H1 (cell line): ENCODE measurements around the gene HOXA6. TPM values are rescaled to one million over a fixed set of nuclear protein-coding genes. Genes with fewer than 3 reads are reported as not detected.

Source experiments
- CBX8 ChIP-seq: fragments of 300-800, 300-1000 bp; sonication (generic); IDR thresholded peaks from 2 replicates; pipeline ENCODE4 v1.7.1; 2016; ENCODE audit warnings: low read depth, low read length, borderline replicate concordance
- CHD2 ChIP-seq: IDR thresholded peaks from 2 replicates; pipeline ENCODE4 v1.6.1; 2012; ENCODE audit warnings: low read length, improper control_type of control experiment
- SUZ12 ChIP-seq: fragments of 200-600 bp; sonication (generic); IDR thresholded peaks from 2 replicates; pipeline ENCODE4 v1.6.1; 2012; ENCODE audit warnings: mild to moderate bottlenecking, inconsistent platforms, low read length, moderate library complexity, mixed read lengths
- polyA plus RNA-seq, 7 experiments: library from polyadenylated mRNA; depleted of rRNA in 3 of 7; stranded (reverse) in 5 of 7; unstranded in 2 of 7; fragments of >200 nt in 5 of 7; fragments of 200-250 nt in 2 of 7; gene quantifications; 1 replicate in 5 of 7; 2 replicates in 1 of 7; 4 replicates in 1 of 7; pipeline versions ENCODE4 v1.2.1 to v1.2.3, GENCODE V29; 2011 to 2013; ENCODE audit warnings: missing spikeins in 2 of 7, mixed read lengths in 2 of 7
- total RNA-seq: library from RNA; stranded (reverse); fragmentation: NEBNext Ultra II Directional; extraction: Animal tissue kit (Norgen Biotek cat#: 25700); gene quantifications from 2 replicates; pipeline ENCODE4 v1.2.1, GENCODE V29; 2021

HOXA6 gene
- total and polyA plus RNA-seq, 2 of the 8 experiments (the other 6 are each of a cell fraction or from before 2014, with no cell fraction given): not detected

DNA sequence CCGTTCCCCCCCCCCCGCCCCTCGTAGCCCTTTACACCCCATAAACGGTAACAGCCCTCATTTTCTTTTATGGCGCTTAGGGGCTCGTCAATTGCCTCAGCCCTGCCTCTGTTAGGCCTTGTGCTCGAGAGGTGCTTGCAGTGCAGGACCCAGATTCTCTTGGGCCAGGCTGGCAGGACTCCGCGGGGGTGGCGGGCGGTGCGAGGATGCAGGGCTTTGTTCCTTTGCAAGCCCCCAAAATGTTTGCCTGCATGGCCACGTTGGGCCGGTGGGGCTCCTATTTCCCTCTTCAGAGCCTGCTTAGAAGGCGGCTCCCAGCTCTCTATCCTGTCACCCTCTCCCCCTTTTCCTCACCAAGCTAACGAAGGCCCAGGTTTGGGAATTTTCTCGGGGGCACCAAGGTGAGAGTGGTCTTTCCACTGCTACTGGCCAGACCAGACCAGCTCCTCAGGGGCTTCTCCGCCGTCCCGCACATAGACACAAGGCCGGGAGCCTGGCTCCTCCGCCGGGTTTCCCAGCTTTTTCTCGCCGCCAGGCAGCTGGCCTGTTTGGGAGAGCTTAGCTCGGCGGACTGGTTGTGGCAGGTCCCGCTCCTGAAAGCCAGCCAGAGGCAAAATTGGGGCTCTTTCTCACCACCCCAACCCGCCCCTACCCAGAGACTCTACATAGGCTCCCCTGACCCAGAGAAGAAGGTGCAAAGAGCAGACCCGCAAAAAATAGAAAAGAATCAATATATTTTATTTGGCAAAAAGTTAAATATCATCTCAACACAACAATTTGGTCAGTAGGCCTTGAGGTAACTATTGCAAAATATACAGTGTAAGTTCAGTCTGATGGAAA is 14.4 kb upstream of the HOXA6 start (continued):
- peak; percentile 47 for TF ChIP-seq SUZ12
- no peak for TF ChIP-seq CBX8
- no peak for TF ChIP-seq CHD2
- TF ChIP-seq, all 59 proteins: peak for 3
